Small intestine (tissue), 7 donors: ENCODE measurements around the gene ATP8B3. TPM values are rescaled to one million over a fixed set of nuclear protein-coding genes. Genes with fewer than 3 reads are reported as not detected.

Experiments used
- DNase-seq, 2 donors: peaks; one replicate each; pipeline versions ENCODE4 v3.0.0 to v3.0.0-alpha.2; 2013
- FAIRE-seq: peaks from 2 replicates; lab custom pipeline; 2012; peaks lifted over from hg19 to GRCh38; lab: Jason Lieb, UNC
- H3K27ac ChIP-seq, 3 donors: one replicate each; pipeline ENCODE4 v1.5.1; 2013; ENCODE audit warnings: low read length in 2 of 3, mild to moderate bottlenecking in 2 of 3, control low read depth in 1 of 3, inconsistent platforms in 1 of 3, low read depth in 1 of 3, moderate library complexity in 1 of 3
- H3K27me3 ChIP-seq, 3 donors: one replicate each; pipeline ENCODE4 v1.6.1; 2013; ENCODE audit warnings: low read length in 3 of 3, inconsistent platforms in 1 of 3; ENCODE audit not compliant: control insufficient read depth in 3 of 3, insufficient read depth in 3 of 3
- H3K36me3 ChIP-seq, 3 donors: one replicate each; pipeline ENCODE4 v1.6.1; 2013; ENCODE audit warnings: low read length in 3 of 3, inconsistent platforms in 1 of 3, low read depth in 1 of 3, mild to moderate bottlenecking in 1 of 3, moderate library complexity in 1 of 3; ENCODE audit not compliant: control insufficient read depth in 3 of 3, insufficient read depth in 2 of 3
- H3K4me1 ChIP-seq, 3 donors: one replicate each; pipeline ENCODE4 v1.6.1; 2013; ENCODE audit warnings: low read length in 2 of 3, inconsistent platforms in 1 of 3, low read depth in 1 of 3, mild to moderate bottlenecking in 1 of 3, moderate library complexity in 1 of 3; ENCODE audit not compliant: control insufficient read depth in 3 of 3, insufficient read depth in 2 of 3
- H3K4me3 ChIP-seq, 3 donors: one replicate each; pipeline ENCODE4 v1.5.1; 2013; ENCODE audit warnings: low read length in 3 of 3, control low read depth in 1 of 3, inconsistent platforms in 1 of 3, low read depth in 1 of 3, mild to moderate bottlenecking in 1 of 3, moderate library complexity in 1 of 3
- H3K9me3 ChIP-seq, 2 donors: one replicate each; pipeline ENCODE4 v1.6.1; 2013; ENCODE audit warnings: low read depth in 1 of 2, low read length in 1 of 2; ENCODE audit not compliant: control insufficient read depth in 2 of 2, insufficient read depth in 1 of 2
- WGBS, 3 donors: extraction: QIAGEN DNeasy Blood & Tissue Kit; methylation state at CpG; one replicate each; pipeline ENCODE4 v1.1.7; 2013; 5-methylcytosine and 5-hydroxymethylcytosine counted together
- polyA plus RNA-seq, 4 donors: library from polyadenylated mRNA; stranded (reverse) in 3 of 4; unstranded in 1 of 4; fragments of 200-250 nt in 3 of 4; fragments of 120-200 nt in 1 of 4; gene quantifications; one replicate each; pipeline versions ENCODE4 v1.2.1 to v1.2.3, GENCODE V29; 2013
- donor health status: healthy with polysubstance abuse.
- donor health status: control.
- donor health status: control.
- donor health status: Bipolar disorder and iron deficiency.
- donor health status: healthy.

Gene ATP8B3
- polyA plus RNA-seq, 4 donors: 0.45 to 0.52 (median 0.47) TPM; not detected in 1

- H3K36me3 ChIP-seq: peaks cover 9 to 34% (median 16%) of the 10 kb centered on the region in 3 donors
- peak overlapping the region; percentile 34 to 51 (median 35) for H3K4me3 ChIP-seq
- DNase-seq (peak; percentile 91 to 97), FAIRE-seq (no peak)
- H3K27me3 ChIP-seq: peaks cover 0 to 2% (median 0%) of the 10 kb centered on the region in 3 donors
- 0 to 1% (median 0%) methylated on average over 45 to 47 of the region's 47 CpGs for WGBS, 3 donors
- H3K27ac ChIP-seq: peak overlapping the region in 1 of 3 donors; percentile 79
- H3K9me3 ChIP-seq: no peaks in the 10 kb centered on the region
- peaks cover 0 to 8% (median 5%) of the 10 kb centered on the region in 3 donors for H3K4me1 ChIP-seq
These were observed 533 bp upstream of the ATP8B3 start for GRCh38 chr19:1812426-1813191.

DNA sequence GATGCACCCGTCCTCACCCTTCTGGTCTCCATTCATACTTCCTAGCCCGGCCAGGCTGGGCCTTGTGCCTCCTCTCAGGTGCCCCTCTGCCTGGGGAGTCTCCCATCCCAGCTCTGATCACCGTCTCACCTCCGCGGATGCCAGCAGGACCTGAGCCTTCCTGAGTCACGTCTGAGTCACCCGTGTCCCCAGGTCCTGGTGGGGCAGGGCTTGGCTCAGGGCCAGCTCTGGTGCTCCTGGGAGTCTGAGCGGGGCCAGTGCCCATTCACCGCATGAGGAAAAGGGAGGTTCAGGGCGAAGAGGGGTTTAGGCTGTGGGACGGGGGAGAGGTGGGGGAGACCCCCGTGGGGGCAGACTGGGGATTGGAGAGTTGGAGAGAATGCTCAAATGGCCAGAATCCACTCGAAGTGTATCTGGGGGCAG is 593 bp downstream of the ATP8B3 start:
- FAIRE-seq (no peak), DNase-seq (peak; percentile 57 to 93)
- peaks cover 0 to 8% (median 5%) of the 10 kb centered on the region in 3 donors for H3K4me1 ChIP-seq
- H3K36me3 ChIP-seq: peaks cover 6 to 23% (median 8%) of the 10 kb centered on the region in 3 donors
- peaks cover 0 to 2% (median 0%) of the 10 kb centered on the region in 3 donors for H3K27me3 ChIP-seq
- WGBS, 3 donors: 7 to 25% (median 25%) methylated on average over 12 to 13 of the region's 13 CpGs
- H3K27ac ChIP-seq: peak overlapping the region in 1 of 3 donors; percentile 27
- no peaks in the 10 kb centered on the region for H3K9me3 ChIP-seq
- H3K4me3 ChIP-seq: peak overlapping the region in 1 of 3 donors; percentile 51

DNA sequence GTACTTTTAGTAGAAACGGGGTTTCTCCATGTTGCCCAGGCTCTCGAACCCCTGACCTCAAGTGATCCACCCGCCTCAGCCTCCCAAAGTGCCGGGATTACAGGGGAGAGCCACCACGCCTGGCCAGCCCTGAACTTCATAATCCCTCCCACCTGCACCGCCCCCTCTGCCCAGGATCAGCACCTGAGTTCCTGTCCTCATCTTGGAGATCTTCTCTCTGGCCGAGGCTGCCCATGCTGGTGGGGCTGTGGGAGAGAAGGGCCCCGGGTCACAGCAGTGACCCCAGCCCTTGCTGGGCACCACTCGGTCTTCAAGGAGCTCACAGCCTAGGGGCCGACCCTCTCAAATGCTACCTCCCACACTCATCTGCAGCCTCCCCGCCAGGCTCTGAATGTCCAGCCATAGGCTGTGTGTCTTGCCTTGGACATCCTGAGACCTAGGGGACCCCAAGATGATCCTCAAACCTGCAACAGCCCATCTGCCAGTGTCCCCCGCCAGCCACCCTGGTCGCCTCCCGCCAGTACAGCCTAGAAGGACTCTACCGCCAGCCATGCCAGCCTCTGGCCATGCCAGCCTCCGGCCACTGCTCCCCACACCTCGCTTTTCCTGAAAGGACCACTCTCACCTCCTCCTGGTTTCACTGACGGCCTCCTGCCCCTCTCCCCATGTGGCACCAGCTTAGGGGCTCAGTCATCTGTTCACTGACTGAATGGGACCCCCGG is 1.5 kb downstream of the ATP8B3 start:
- Histone ChIP-seq H3K9me3 (no peaks in the 10 kb centered on the region), H3K4me3 (no peak overlapping the region), H3K36me3 (peaks cover 0 to 14% (median 2%) of the 10 kb centered on the region in 3 donors), H3K4me1 (peaks cover 0 to 8% (median 5%) of the 10 kb centered on the region in 3 donors), H3K27ac (no peak overlapping the region), H3K27me3 (peaks cover 0 to 2% (median 0%) of the 10 kb centered on the region in 3 donors)
- 62 to 87% (median 69%) methylated on average over 17 to 19 of the region's 19 CpGs for WGBS, 3 donors
- DNase-seq: no peak
- FAIRE-seq: no peak

DNA sequence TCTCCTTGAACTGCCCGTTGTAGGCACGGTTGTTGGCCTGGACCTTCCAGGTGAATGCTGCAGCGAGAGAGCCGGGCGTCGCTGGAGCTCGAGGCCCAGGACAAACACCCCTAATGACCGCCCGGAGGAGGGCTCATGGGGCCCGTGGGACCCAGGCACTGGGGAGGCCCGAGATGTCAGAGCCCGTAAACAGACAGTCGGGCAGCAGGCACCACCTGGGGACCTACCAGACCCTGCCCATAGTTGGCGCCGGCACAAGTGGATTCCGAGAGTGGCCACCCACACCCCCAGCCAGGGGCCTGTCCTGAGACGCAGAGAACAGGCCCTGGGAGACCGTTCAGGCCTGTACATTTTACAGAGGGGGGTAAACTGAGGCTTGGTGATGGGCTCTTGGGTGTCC is 2.4 kb downstream of the ATP8B3 start:
- no peak for DNase-seq
- Histone ChIP-seq H3K4me3 (no peak overlapping the region), H3K9me3 (no peaks in the 10 kb centered on the region), H3K36me3 (peaks cover 0 to 5% (median 0%) of the 10 kb centered on the region in 3 donors), H3K27me3 (peaks cover 0 to 2% (median 0%) of the 10 kb centered on the region in 3 donors), H3K27ac (no peak overlapping the region), H3K4me1 (peaks cover 0 to 8% (median 5%) of the 10 kb centered on the region in 3 donors)
- 64 to 77% (median 68%) methylated on average over 18 of the region's 18 CpGs for WGBS, 3 donors
- FAIRE-seq: no peak

DNA sequence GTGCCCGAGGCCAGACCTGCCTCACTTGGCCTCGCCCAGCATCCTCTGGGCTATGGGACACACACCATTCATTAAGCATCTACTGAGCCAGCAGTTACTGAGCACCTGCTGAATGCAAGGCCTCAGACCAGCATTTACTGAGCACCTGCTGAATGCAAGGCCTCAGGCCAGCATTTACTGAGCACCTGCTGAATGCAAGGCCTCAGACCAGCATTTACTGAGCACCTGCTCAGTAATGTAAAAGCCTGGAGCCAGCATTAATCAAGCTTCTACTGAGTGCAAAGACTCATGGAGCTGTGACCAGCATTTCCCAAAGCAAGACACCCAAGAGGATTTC is 3.7 kb downstream of the ATP8B3 start:
- FAIRE-seq (no peak), DNase-seq (no peak)
- Histone ChIP-seq H3K4me1 (peaks cover 0 to 8% (median 5%) of the 10 kb centered on the region in 3 donors), H3K36me3 (no peaks in the 10 kb centered on the region), H3K4me3 (no peak overlapping the region), H3K9me3 (no peaks in the 10 kb centered on the region), H3K27ac (no peak overlapping the region), H3K27me3 (peaks cover 0 to 2% (median 0%) of the 10 kb centered on the region in 3 donors)
- WGBS, 3 donors: 78 to 87% (median 83%) methylated on average over 2 of the region's 2 CpGs

DNA sequence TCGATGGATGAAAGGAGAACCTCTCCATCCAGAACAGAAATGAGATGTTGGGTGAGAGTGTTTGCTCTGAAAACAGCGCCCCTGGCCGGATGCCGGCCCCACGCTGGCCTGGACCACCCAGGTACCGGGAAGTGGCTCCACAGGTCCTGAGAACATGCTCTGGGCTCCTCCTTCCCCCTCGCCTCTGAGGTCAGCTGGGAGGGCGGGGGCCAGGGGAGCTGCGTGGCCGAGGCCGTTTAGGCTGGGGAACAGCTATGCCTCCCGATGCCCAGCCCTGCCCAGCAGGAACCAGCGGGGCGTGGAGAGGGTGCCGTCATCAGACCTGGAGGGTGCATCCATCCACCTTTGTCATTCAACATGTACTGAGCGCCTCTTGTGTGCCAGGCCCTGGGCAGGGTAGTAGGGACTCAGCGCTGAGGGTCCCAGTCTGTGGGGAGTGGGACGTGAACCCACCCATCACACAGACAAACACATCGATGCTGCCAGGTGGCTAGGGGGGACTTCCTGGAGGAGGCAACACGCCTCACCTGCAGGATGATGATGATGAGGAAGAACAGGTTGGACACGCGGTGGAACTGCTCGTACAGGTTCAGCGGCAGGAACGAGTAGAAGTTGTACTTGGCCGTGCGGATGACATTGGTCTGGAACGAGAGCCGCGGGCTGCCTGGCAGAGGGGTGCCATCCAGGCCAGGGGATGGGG is 4.2 kb downstream of the ATP8B3 start:
- DNase-seq: no peak
- no peak for FAIRE-seq

DNA sequence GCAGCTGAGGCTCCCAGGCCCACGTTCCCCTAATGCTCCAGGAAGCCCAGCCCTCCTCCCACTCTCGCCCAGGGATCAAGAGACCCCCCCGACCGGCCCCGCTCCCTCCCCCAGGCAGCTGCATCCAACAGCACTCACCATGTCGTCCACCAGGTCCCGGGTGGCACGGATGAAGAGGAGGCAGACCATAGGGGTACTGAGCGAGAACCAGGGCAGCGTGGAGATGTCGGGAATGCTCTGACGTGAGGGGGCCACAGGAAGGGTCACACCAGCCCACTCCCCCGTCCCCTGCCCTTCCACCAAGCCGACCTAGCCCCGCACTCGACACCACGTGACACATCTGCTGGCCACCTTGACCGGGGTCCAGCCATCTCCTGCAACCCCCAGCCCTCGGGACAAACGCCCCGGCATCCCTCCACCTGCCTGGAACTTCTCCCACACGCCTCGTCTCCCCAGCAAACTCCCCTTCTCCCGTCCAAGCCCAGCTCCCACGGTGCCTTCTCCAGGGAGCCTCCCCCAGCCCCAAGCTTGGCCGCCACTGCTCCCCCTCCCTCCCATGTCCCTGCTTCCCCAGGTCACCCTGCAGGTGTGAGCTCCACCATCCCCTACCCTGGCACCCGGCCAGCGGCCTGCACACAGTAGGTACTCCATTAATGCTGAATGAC is 4.9 kb downstream of the ATP8B3 start:
- no peak for DNase-seq
- 56 to 69% (median 62%) methylated on average over 19 to 28 of the region's 28 CpGs for WGBS, 3 donors
- H3K36me3 ChIP-seq: no peaks in the 10 kb centered on the region
- peaks cover 0 to 5% (median 0%) of the 10 kb centered on the region in 3 donors for H3K4me1 ChIP-seq
- H3K4me3 ChIP-seq: no peak overlapping the region
- no peak overlapping the region for H3K27ac ChIP-seq
- peaks cover 0 to 2% (median 0%) of the 10 kb centered on the region in 3 donors for H3K27me3 ChIP-seq
- no peaks in the 10 kb centered on the region for H3K9me3 ChIP-seq
- no peak for FAIRE-seq

More for the DNA sequence above, 4.2 kb downstream of the ATP8B3 start:
- Histone ChIP-seq H3K27ac (no peak overlapping the region), H3K4me3 (no peak overlapping the region), H3K36me3 (no peaks in the 10 kb centered on the region), H3K9me3 (no peaks in the 10 kb centered on the region), H3K4me1 (peaks cover 0 to 5% (median 3%) of the 10 kb centered on the region in 3 donors), H3K27me3 (peaks cover 0 to 2% (median 0%) of the 10 kb centered on the region in 3 donors)
- WGBS, 3 donors: 48 to 74% (median 59%) methylated on average over 30 of the region's 30 CpGs
